Endothelial cell (in vitro differentiated cells): Measurements from ENCODE around the gene MBOAT1. TPM values are rescaled to one million over a fixed set of nuclear protein-coding genes. Genes with fewer than 3 reads are reported as not detected.
A peak's percentile ranks its signal among the peaks of the same experiment; 100 is the strongest.

Source experiments
- DNase-seq: peaks from one replicate; pipeline ENCODE4 v3.0.0; 2021; ENCODE audit warnings: low spot score
- H3K27ac Mint-ChIP-seq: one replicate; pipeline ENCODE4 v1.8.0; 2021; ENCODE audit warnings: mixed read lengths, inconsistent platforms; ENCODE audit not compliant: unreplicated experiment
- H3K27me3 Mint-ChIP-seq: one replicate; pipeline ENCODE4 v1.8.0; 2021; ENCODE audit warnings: mild to moderate bottlenecking, moderate library complexity, mixed read lengths, inconsistent platforms; ENCODE audit not compliant: unreplicated experiment
- H3K36me3 Mint-ChIP-seq: one replicate; pipeline ENCODE4 v1.8.0; 2021; ENCODE audit warnings: mild to moderate bottlenecking, low read depth, mixed read lengths, inconsistent platforms; ENCODE audit not compliant: unreplicated experiment
- H3K4me1 Mint-ChIP-seq: one replicate; pipeline ENCODE4 v1.8.0; 2021; ENCODE audit warnings: mild to moderate bottlenecking, mixed read lengths, inconsistent platforms; ENCODE audit not compliant: unreplicated experiment
- H3K4me3 Mint-ChIP-seq: one replicate; pipeline ENCODE4 v1.8.0; 2021; ENCODE audit warnings: mild to moderate bottlenecking, mixed read lengths, inconsistent platforms; ENCODE audit not compliant: unreplicated experiment
- H3K9me3 Mint-ChIP-seq: one replicate; pipeline ENCODE4 v1.8.0; 2021; ENCODE audit warnings: mixed read lengths, inconsistent platforms; ENCODE audit not compliant: unreplicated experiment
- total RNA-seq: library from RNA; stranded (reverse); fragmentation: NEBNext Ultra II Directional; extraction: Animal tissue kit (Norgen Biotek cat#: 25700); gene quantifications from one replicate; pipeline ENCODE4 v1.2.1, GENCODE V29; 2021; ENCODE audit not compliant: unreplicated experiment
- TF ChIP-seq, protein P1 (sequence below): fragments of 200-600 bp; sonication (generic); IDR thresholded peaks from one replicate; pipeline ENCODE4 v1.5.0; 2021; ENCODE audit warnings: antibody characterized with exemption; ENCODE audit not compliant: unreplicated experiment

Gene MBOAT1
- total RNA-seq, 1 donor from 2014 or later: 10.7 TPM

DNA sequence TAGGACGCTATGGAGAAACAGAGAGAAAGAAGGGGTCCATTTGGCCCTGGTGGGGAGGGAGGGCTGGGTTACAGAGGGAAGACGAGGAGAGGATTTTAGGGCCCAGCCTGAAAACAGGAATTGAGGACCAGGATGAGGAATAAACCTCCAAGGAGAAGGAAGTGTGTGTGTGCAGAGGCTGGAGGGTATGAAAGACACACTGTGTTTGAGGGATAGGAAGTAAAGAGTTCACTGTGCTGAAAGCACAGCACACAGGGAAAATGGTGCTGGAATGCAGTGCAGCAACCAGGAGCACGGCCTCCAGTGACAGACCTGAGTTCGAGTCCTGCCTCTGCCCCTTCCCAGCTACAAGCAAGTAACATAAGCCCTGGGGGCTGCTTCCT is 7.8 kb downstream of the MBOAT1 start:
- Mint-ChIP-seq H3K4me3 (no peak overlapping the region), H3K27me3 (peaks cover 6% of the 10 kb centered on the region), H3K36me3 (peaks cover 3% of the 10 kb centered on the region), H3K4me1 (peaks cover 38% of the 10 kb centered on the region), H3K9me3 (no peaks in the 10 kb centered on the region), H3K27ac (peak overlapping the region; percentile 4)
- TF ChIP-seq, protein P1, sequence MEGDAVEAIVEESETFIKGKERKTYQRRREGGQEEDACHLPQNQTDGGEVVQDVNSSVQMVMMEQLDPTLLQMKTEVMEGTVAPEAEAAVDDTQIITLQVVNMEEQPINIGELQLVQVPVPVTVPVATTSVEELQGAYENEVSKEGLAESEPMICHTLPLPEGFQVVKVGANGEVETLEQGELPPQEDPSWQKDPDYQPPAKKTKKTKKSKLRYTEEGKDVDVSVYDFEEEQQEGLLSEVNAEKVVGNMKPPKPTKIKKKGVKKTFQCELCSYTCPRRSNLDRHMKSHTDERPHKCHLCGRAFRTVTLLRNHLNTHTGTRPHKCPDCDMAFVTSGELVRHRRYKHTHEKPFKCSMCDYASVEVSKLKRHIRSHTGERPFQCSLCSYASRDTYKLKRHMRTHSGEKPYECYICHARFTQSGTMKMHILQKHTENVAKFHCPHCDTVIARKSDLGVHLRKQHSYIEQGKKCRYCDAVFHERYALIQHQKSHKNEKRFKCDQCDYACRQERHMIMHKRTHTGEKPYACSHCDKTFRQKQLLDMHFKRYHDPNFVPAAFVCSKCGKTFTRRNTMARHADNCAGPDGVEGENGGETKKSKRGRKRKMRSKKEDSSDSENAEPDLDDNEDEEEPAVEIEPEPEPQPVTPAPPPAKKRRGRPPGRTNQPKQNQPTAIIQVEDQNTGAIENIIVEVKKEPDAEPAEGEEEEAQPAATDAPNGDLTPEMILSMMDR: no peak
- no peak for DNase-seq

DNA sequence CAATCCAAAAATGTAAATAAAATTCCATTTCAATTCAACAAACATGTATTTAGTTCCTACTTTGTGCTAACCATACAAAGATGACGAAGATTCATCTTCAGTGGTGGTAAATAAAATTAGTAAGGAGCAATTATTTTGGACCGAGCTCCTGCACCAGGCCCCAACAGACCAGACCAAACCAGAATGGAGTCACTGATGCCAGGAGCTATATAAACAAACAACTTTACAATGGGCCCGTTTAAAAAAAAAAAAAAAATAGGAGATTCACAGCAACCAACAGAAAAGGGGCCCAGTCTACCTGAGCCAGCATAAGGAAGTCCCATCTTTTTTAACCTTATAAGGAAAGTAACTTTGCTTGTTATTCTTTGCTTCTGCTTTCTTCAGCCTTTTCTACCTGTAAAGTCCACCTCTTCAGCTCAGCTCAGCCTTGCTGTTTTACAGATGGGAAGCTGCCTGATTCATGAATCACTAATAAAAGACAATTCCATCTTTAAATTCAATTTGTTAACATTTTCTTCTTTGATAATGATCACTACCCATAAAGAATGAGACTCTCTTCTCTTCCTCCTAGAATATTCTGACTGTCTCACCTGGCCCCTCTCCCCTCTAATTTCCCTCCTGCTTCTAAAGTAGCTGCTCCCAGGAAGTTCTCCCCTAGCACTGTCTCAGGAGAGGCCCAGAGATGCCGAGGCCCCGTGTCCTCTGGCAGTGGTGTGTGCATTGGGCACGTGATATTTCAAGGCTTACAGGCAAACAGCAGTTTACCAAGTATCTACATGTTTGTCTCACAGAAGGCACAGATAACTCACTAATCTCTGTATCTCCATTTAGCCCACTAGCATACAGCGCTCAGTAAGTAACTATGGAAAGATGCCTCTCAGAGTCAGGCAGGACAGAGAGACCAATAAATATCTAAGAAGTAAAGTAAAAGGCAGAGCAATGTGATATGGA is 8.4 kb downstream of the MBOAT1 start:
- H3K4me3 Mint-ChIP-seq: no peak overlapping the region
- no peaks in the 10 kb centered on the region for H3K9me3 Mint-ChIP-seq
- DNase-seq: no peak
- peaks cover 3% of the 10 kb centered on the region for H3K36me3 Mint-ChIP-seq
- TF ChIP-seq, protein P1: no peak
- H3K27me3 Mint-ChIP-seq: peaks cover 6% of the 10 kb centered on the region
- peak overlapping the region; percentile 4 for H3K27ac Mint-ChIP-seq
- peaks cover 38% of the 10 kb centered on the region for H3K4me1 Mint-ChIP-seq

DNA sequence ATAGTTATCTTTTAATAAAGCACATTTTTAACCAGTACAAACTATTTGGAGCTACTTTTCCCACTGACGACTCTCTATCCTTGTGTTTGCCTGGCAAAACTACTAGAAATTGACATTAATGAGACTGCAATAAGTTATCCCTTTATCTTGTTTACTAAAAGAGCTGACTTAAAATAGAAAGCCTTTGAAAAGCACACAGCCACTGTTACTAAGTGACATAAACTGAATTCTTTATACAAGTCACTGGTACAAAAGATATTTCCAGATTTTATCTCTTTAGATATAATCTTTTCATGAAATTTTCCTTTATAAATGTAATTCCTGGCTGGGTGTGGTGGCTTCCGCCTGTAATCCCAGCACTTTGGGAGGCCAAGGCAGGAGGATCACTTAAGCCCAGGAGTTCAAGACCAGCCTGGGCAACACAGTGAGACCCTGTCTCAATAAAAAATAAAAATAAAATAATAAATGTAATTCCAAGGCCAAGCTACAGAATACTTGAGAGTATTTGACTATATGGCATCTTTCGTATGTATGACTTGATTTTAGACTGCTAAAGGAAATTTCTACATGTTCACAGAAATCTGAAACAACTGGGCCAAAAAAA is 9.5 kb downstream of the MBOAT1 start:
- Mint-ChIP-seq H3K27ac (no peak overlapping the region), H3K4me3 (no peak overlapping the region), H3K9me3 (no peaks in the 10 kb centered on the region), H3K36me3 (peaks cover 3% of the 10 kb centered on the region), H3K4me1 (peaks cover 38% of the 10 kb centered on the region), H3K27me3 (peaks cover 6% of the 10 kb centered on the region)
- DNase-seq: no peak
- TF ChIP-seq, protein P1: no peak

DNA sequence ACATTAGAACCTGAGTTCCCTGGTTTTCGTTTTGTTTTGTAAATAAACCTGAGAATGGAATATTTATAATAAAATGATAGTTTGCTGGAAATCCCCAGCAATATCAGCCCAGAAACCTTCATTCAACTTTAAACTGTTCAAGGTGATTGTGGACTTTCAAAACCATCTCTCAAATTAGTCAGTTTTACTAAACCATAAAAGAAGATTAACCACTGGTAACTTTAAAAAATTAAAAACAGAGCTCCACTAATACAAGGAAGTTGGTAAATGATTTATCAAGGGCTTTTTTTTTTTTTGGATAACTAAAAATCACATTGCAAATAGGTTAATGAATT is 10.0 kb downstream of the MBOAT1 start:
- H3K9me3 Mint-ChIP-seq: no peaks in the 10 kb centered on the region
- H3K27me3 Mint-ChIP-seq: peaks cover 6% of the 10 kb centered on the region
- no peak overlapping the region for H3K27ac Mint-ChIP-seq
- peaks cover 41% of the 10 kb centered on the region for H3K4me1 Mint-ChIP-seq
- TF ChIP-seq, protein P1: no peak
- H3K36me3 Mint-ChIP-seq: peaks cover 3% of the 10 kb centered on the region
- DNase-seq: no peak
- H3K4me3 Mint-ChIP-seq: no peak overlapping the region
